Spleen (tissue), 11 donors: ENCODE data around the gene KCNQ1. TPM values are rescaled to one million over a fixed set of nuclear protein-coding genes. Genes with fewer than 3 reads are reported as not detected.

Experiments used
- DNase-seq: peaks from one replicate; pipeline ENCODE4 v3.0.0-alpha.2; 2020
- H3K27ac ChIP-seq, 8 donors: fragments of 200-600 bp; sonication (generic) in 7 of 8; 1 replicate in 4 of 8; 2 replicates in 4 of 8; pipeline versions ENCODE4 v1.5.0 to v1.8.0; 2016 to 2021; ENCODE audit warnings: inconsistent platforms in 4 of 8, mild to moderate bottlenecking in 4 of 8, moderate library complexity in 1 of 8
- H3K27me3 ChIP-seq, 7 donors: fragments of 200-600 bp; sonication (generic) in 6 of 7; replicated peaks in 1 of 7; 1 replicate in 4 of 7; 2 replicates in 3 of 7; pipeline versions ENCODE4 v1.5.0 to v1.8.0; 2016 to 2021; ENCODE audit warnings: inconsistent platforms in 3 of 7, mild to moderate bottlenecking in 1 of 7
- H3K36me3 ChIP-seq, 6 donors: fragments of 200-600 bp; sonication (generic) in 5 of 6; 1 replicate in 4 of 6; 2 replicates in 2 of 6; pipeline versions ENCODE4 v1.5.0 to v1.8.0; 2016 to 2021; ENCODE audit warnings: inconsistent platforms in 2 of 6
- H3K4me1 ChIP-seq, 6 donors: fragments of 200-600 bp; sonication (generic) in 5 of 6; 1 replicate in 3 of 6; 2 replicates in 3 of 6; pipeline versions ENCODE4 v1.5.0 to v1.8.0; 2016 to 2021; ENCODE audit warnings: inconsistent platforms in 3 of 6
- H3K4me3 ChIP-seq, 8 donors: fragments of 200-600 bp; sonication (generic) in 7 of 8; 1 replicate in 4 of 8; 2 replicates in 4 of 8; pipeline versions ENCODE4 v1.5.0 to v1.8.0; 2016 to 2021; ENCODE audit warnings: inconsistent platforms in 4 of 8, mild to moderate bottlenecking in 4 of 8, moderate library complexity in 2 of 8
- H3K9me3 ChIP-seq, 8 donors: fragments of 200-600 bp; sonication (generic) in 7 of 8; 1 replicate in 4 of 8; 2 replicates in 4 of 8; pipeline versions ENCODE4 v1.5.0 to v1.8.0; 2016 to 2021; ENCODE audit warnings: inconsistent platforms in 4 of 8
- POLR2A ChIP-seq, 3 donors: fragments of 450-650 bp; IDR thresholded peaks; one replicate each; pipeline ENCODE4 v1.5.1; 2017; ENCODE audit warnings: antibody characterized with exemption in 3 of 3, mild to moderate bottlenecking in 1 of 3
- POLR2AphosphoS5 ChIP-seq, 3 donors: sonication (generic); formaldehyde crosslinking; IDR thresholded peaks; one replicate each; pipeline ENCODE4 v1.5.1; 2017; ENCODE audit warnings: antibody characterized with exemption in 3 of 3
- whole genome bisulfite sequencing, 5 donors: extraction: QIAGEN DNeasy Blood & Tissue Kit in 3 of 5; methylation state at CpG; one replicate each; pipeline versions ENCODE4 v1.1.5 to v1.1.7; 2013 to 2018; 5-methylcytosine and 5-hydroxymethylcytosine counted together
- intact Hi-C: fragments of 100-400 bp; cut with DNase I; formaldehyde crosslinking; loops from one replicate; pipeline ENCODE4 v1.15.0; 2023; ENCODE audit warnings: low total_unique reads
- polyA plus RNA-seq, 3 donors: library from polyadenylated mRNA; stranded (reverse); fragments of 200-250 nt; gene quantifications; one replicate each; pipeline ENCODE4 v1.2.1, GENCODE V29; 2013
- total RNA-seq, 7 donors: library from RNA; depleted of rRNA in 3 of 7; stranded (reverse); fragments of >200 nt in 3 of 7; fragmentation: NEBNext Ultra II Directional in 4 of 7; extraction: Animal tissue kit (Norgen Biotek cat#: 25700) in 4 of 7; gene quantifications; one replicate each; pipeline versions ENCODE4 v1.1.0 to v1.2.1, GENCODE V29; 2016 to 2021
- TF ChIP-seq, protein P1 (sequence below), 11 experiments: fragments of 200-600 bp in 7 of 11; fragments of 450-650 bp in 4 of 11; sonication (generic) in 4 of 11; IDR thresholded peaks in 8 of 11; conservative IDR thresholded peaks in 3 of 11; 1 replicate in 7 of 11; 2 replicates in 4 of 11; pipeline versions ENCODE4 v1.4.0 to v1.8.0; 2016 to 2021; ENCODE audit warnings: antibody characterized with exemption in 11 of 11, inconsistent platforms in 4 of 11, mild to moderate bottlenecking in 1 of 11
- donor health status: healthy with polysubstance abuse.
- donor health status: DM: no; HTN: no; CAD: no; lungs with moderate emphysema.
- donor health status: DM: no; HTN: no; CAD: no.
- donor health status: Bipolar disorder and iron deficiency.
- donor health status: healthy.
- donor health status: DM: no; HTN: no; CAD: no.
- donor health status: DM: yes; HTN: yes; CAD: no.

KCNQ1 gene
- total and polyA plus RNA-seq, 10 donors = 3.3 to 21.6 (median 13.5) TPM

GRCh38 chr11:2528301-2529050 is 83.7 kb downstream of the KCNQ1 start:
- Histone ChIP-seq H3K27ac (no peak overlapping the region), H3K4me3 (no peak overlapping the region), H3K36me3 (peaks cover 0 to 11% (median 0%) of the 10 kb centered on the region in 6 donors), H3K9me3 (no peaks in the 10 kb centered on the region), H3K4me1 (peaks cover 17 to 48% (median 41%) of the 10 kb centered on the region in 6 donors), H3K27me3 (no peaks in the 10 kb centered on the region)
- intact Hi-C loops = no loop called here
- no peak for TF ChIP-seq POLR2A (IDR thresholded peaks at IDR 0.05)
- TF ChIP-seq, protein P1, sequence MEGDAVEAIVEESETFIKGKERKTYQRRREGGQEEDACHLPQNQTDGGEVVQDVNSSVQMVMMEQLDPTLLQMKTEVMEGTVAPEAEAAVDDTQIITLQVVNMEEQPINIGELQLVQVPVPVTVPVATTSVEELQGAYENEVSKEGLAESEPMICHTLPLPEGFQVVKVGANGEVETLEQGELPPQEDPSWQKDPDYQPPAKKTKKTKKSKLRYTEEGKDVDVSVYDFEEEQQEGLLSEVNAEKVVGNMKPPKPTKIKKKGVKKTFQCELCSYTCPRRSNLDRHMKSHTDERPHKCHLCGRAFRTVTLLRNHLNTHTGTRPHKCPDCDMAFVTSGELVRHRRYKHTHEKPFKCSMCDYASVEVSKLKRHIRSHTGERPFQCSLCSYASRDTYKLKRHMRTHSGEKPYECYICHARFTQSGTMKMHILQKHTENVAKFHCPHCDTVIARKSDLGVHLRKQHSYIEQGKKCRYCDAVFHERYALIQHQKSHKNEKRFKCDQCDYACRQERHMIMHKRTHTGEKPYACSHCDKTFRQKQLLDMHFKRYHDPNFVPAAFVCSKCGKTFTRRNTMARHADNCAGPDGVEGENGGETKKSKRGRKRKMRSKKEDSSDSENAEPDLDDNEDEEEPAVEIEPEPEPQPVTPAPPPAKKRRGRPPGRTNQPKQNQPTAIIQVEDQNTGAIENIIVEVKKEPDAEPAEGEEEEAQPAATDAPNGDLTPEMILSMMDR (IDR thresholded peaks at IDR 0.05 in 8 of 11, conservative IDR thresholded peaks at IDR 0.05 in 3 of 11) = no peak
- TF ChIP-seq POLR2AphosphoS5 (IDR thresholded peaks at IDR 0.05) = no peak
- peak; percentile 69 for DNase-seq
- 83 to 92% (median 86%) methylated on average over 14 to 18 of the region's 18 CpGs for WGBS, 5 donors

- 88 to 92% (median 90%) methylated on average over 10 of the region's 10 CpGs for WGBS, 5 donors
- peaks cover 0 to 11% (median 0%) of the 10 kb centered on the region in 6 donors for H3K36me3 ChIP-seq
- intact Hi-C loops = no loop called here
- no peak overlapping the region for H3K4me3 ChIP-seq
- peaks cover 20 to 55% (median 48%) of the 10 kb centered on the region in 6 donors for H3K4me1 ChIP-seq
- H3K27ac ChIP-seq = no peak overlapping the region
- no peaks in the 10 kb centered on the region for H3K9me3 ChIP-seq
- TF ChIP-seq POLR2A (IDR thresholded peaks at IDR 0.05) = no peak
- DNase-seq = peak; percentile 28
- no peaks in the 10 kb centered on the region for H3K27me3 ChIP-seq
Observed at GRCh38 chr11:2529173-2529572, 84.4 kb downstream of the KCNQ1 start.

GRCh38 chr11:2529636-2530035 is 84.8 kb downstream of the KCNQ1 start:
- WGBS, 5 donors = 83 to 94% (median 92%) methylated on average over 14 of the region's 14 CpGs
- Histone ChIP-seq H3K4me1 (peaks cover 20 to 60% (median 49%) of the 10 kb centered on the region in 6 donors), H3K27me3 (no peaks in the 10 kb centered on the region), H3K27ac (no peak overlapping the region), H3K36me3 (peaks cover 0 to 11% (median 0%) of the 10 kb centered on the region in 6 donors), H3K4me3 (no peak overlapping the region), H3K9me3 (no peaks in the 10 kb centered on the region)
- TF ChIP-seq POLR2A (IDR thresholded peaks at IDR 0.05) (no peak), POLR2AphosphoS5 (IDR thresholded peaks at IDR 0.05) (no peak)
- TF ChIP-seq, protein P1 (IDR thresholded peaks at IDR 0.05 in 8 of 11, conservative IDR thresholded peaks at IDR 0.05 in 3 of 11) = no peak
- DNase-seq = peak; percentile 70
- intact Hi-C loops = no loop called here

DNA sequence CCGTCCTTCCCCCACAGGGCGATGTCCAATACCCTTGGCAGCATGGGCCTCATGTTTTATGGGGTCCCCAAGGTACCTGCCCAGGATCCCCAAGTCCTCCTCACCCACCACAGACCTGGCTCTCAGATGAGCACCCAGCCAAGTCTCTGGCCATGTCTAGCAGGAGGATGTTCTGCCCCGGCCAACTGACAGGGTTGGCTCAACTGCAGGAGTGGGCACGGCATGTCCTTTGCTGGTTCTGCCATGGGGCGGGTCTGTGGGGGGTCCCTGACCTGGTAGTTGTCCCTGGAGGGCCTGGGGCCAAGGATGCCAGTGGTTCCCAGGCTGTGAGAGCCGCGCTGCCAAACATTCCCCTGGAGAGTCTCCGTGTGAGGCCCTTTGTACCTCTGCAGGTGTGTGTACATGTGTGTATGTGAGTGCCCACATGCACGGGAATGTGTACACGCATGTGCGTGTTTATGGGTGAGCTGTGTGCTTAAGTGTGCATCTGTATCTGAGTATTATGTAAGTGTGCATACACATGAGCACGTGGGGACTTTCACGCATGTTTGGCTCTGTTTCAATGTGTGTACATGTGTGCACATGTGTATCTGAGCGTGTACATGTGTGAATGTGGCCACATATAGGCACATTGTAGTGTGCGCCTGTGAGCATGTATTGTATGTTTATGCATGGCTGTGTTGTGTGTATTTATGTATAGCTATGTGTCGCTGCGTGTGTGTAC is 85.5 kb downstream of the KCNQ1 start:
- Histone ChIP-seq H3K4me1 (peaks cover 20 to 61% (median 49%) of the 10 kb centered on the region in 6 donors), H3K9me3 (no peaks in the 10 kb centered on the region), H3K36me3 (peaks cover 0 to 11% (median 0%) of the 10 kb centered on the region in 6 donors), H3K4me3 (no peak overlapping the region), H3K27me3 (no peaks in the 10 kb centered on the region), H3K27ac (no peak overlapping the region)
- intact Hi-C loops = no loop called here
- DNase-seq = peak; percentile 74
- WGBS, 5 donors = 78 to 90% (median 87%) methylated on average over 11 to 17 of the region's 17 CpGs
- no peak for TF ChIP-seq POLR2A (IDR thresholded peaks at IDR 0.05)

- Histone ChIP-seq H3K36me3 (peaks cover 0 to 11% (median 0%) of the 10 kb centered on the region in 6 donors), H3K27ac (no peak overlapping the region), H3K9me3 (no peaks in the 10 kb centered on the region), H3K27me3 (no peaks in the 10 kb centered on the region), H3K4me3 (no peak overlapping the region), H3K4me1 (peaks cover 20 to 56% (median 45%) of the 10 kb centered on the region in 6 donors)
- peak; percentile 71 for DNase-seq
- intact Hi-C loops = loop anchor here (1.0 kb wide), 1 partner anchor 103 kb away; no protein-coding TSS in a partner anchor
- TF ChIP-seq, protein P1 (IDR thresholded peaks at IDR 0.05 in 8 of 11, conservative IDR thresholded peaks at IDR 0.05 in 3 of 11) = no peak
- no peak for TF ChIP-seq POLR2AphosphoS5 (IDR thresholded peaks at IDR 0.05)
- no peak for TF ChIP-seq POLR2A (IDR thresholded peaks at IDR 0.05)
- WGBS, 5 donors = 80 to 90% (median 87%) methylated on average over 8 to 10 of the region's 10 CpGs
Observed at GRCh38 chr11:2530855-2531200, 86.0 kb downstream of the KCNQ1 start.
